ENCODE results near the gene GOLGA6L9.
"Not testable (repeated sequence)": the region's sequence is repeated elsewhere in the genome, so short reads cannot be mapped to it uniquely, and the experiment has no call there.

Gene GOLGA6L9

GRCh38 chr15:82414525-82415191 is 15.0 kb upstream of the GOLGA6L9 start:
- not testable (repeated sequence) for DNase-seq (ENCODE audit: low read depth); H3K4me3 ChIP-seq (ENCODE audit: low read length)

- DNase-seq (ENCODE audit: low read depth); H3K4me3 ChIP-seq (ENCODE audit: low read length): not testable (repeated sequence)
These were observed 9.1 kb upstream of the GOLGA6L9 start for GRCh38 chr15:82420516-82420915.

- DNase-seq (ENCODE audit: low read depth); H3K4me3 ChIP-seq (ENCODE audit: low read length): not testable (repeated sequence)
These were observed 8.7 kb upstream of the GOLGA6L9 start for GRCh38 chr15:82420966-82421365.

- DNase-seq (ENCODE audit: low read depth); H3K4me3 ChIP-seq (ENCODE audit: low read length): not testable (repeated sequence)
These were observed 2.5 kb upstream of the GOLGA6L9 start for GRCh38 chr15:82427117-82427516.

- H3K4me3 ChIP-seq (ENCODE audit: low read length) = peak overlapping the region; percentile 37
- DNase-seq (ENCODE audit: low read depth) = not testable (repeated sequence)
These were observed 15.8 kb downstream of the GOLGA6L9 start for GRCh38 chr15:82445420-82445819.

- DNase-seq (ENCODE audit: low read depth); H3K4me3 ChIP-seq (ENCODE audit: low read length): not testable (repeated sequence)
These were observed 27.7 kb downstream of the GOLGA6L9 start for GRCh38 chr15:82457336-82457735.

- H3K4me3 ChIP-seq (ENCODE audit: low read length); DNase-seq (ENCODE audit: low read depth): not testable (repeated sequence)
These were observed 36.0 kb downstream of the GOLGA6L9 start for GRCh38 chr15:82465629-82466028.

GRCh38 chr15:82468205-82468604 is 38.6 kb downstream of the GOLGA6L9 start:
- peak; percentile 3 for TF ChIP-seq CTCF (IDR thresholded peaks at IDR 0.05; ENCODE audit: insufficient read depth, low read depth, low read length, missing control alignments)
- not testable (repeated sequence) for DNase-seq (ENCODE audit: low read depth)

GRCh38 chr15:82469381-82469780 is 39.8 kb downstream of the GOLGA6L9 start:
- H3K4me3 ChIP-seq (ENCODE audit: low read length); DNase-seq (ENCODE audit: low read depth): not testable (repeated sequence)

More at GRCh38 chr15:82468205-82468604, 38.6 kb downstream of the GOLGA6L9 start:
- not testable (repeated sequence) for H3K4me3 ChIP-seq (ENCODE audit: low read length)

- H3K4me3 ChIP-seq (ENCODE audit: low read length); DNase-seq (ENCODE audit: low read depth): not testable (repeated sequence)
These were observed 42.8 kb downstream of the GOLGA6L9 start for GRCh38 chr15:82472269-82472982.

GRCh38 chr15:82474596-82475325 is 45.1 kb downstream of the GOLGA6L9 start:
- DNase-seq (ENCODE audit: low read depth); H3K4me3 ChIP-seq (ENCODE audit: low read length): not testable (repeated sequence)

- not testable (repeated sequence) for DNase-seq (ENCODE audit: low read depth); H3K4me3 ChIP-seq (ENCODE audit: low read length)
These were observed 45.8 kb downstream of the GOLGA6L9 start for GRCh38 chr15:82475345-82475967.

- DNase-seq (ENCODE audit: low read depth); H3K4me3 ChIP-seq (ENCODE audit: low read length): not testable (repeated sequence)
These were observed 47.2 kb downstream of the GOLGA6L9 start for GRCh38 chr15:82476697-82477342.

GRCh38 chr15:82477343-82478057 is 47.9 kb downstream of the GOLGA6L9 start:
- not testable (repeated sequence) for H3K4me3 ChIP-seq (ENCODE audit: low read length); DNase-seq (ENCODE audit: low read depth)
